OCI-LY1 (cell line): ENCODE results near the gene MTMR2.

Source experiments
- H2AFZ ChIP-seq: fragments of 200-600 bp; sonication (generic), shearing (Covaris generic); 2 replicates; pipeline ENCODE4 v1.6.0; 2014; ENCODE audit warnings: antibody characterized with exemption, mild to moderate bottlenecking, low read length
- H3F3A ChIP-seq: fragments of 200-600 bp; sonication (generic), shearing (Covaris generic); 2 replicates; pipeline ENCODE4 v1.6.0; 2014; ENCODE audit warnings: mild to moderate bottlenecking, antibody characterized with exemption, low read length, moderate library complexity; ENCODE audit not compliant: insufficient read depth
- H3K27ac ChIP-seq: fragments of 200-600 bp; sonication (generic); 2 replicates; pipeline ENCODE4 v1.5.1; 2014; ENCODE audit warnings: low read length, mixed run types, mild to moderate bottlenecking, low read depth; ENCODE audit not compliant: poor library complexity, severe bottlenecking
- H3K27me3 ChIP-seq: fragments of 200-600 bp; sonication (generic); 2 replicates; pipeline ENCODE4 v1.6.0; 2014; ENCODE audit warnings: antibody characterized with exemption, mild to moderate bottlenecking, low read length, moderate library complexity; ENCODE audit not compliant: insufficient read depth
- H3K36me3 ChIP-seq: fragments of 200-600 bp; sonication (generic); 2 replicates; pipeline ENCODE4 v1.6.1; 2014; ENCODE audit warnings: mild to moderate bottlenecking, antibody characterized with exemption, low read length, moderate library complexity, mixed read lengths; ENCODE audit not compliant: insufficient read depth
- H3K4me1 ChIP-seq: fragments of 200-600 bp; sonication (generic); 2 replicates; pipeline ENCODE4 v1.5.1; 2014; ENCODE audit warnings: mild to moderate bottlenecking, low read length, moderate library complexity; ENCODE audit not compliant: insufficient read depth, severe bottlenecking
- H3K4me2 ChIP-seq: fragments of 200-600 bp; sonication (generic), shearing (Covaris generic); 2 replicates; pipeline ENCODE4 v1.6.1; 2014; ENCODE audit warnings: low read length
- H3K4me3 ChIP-seq: fragments of 200-600 bp; sonication (generic); 2 replicates; pipeline ENCODE4 v1.5.1; 2014; ENCODE audit warnings: low read length, low read depth, mild to moderate bottlenecking, mixed read lengths; ENCODE audit not compliant: poor library complexity, severe bottlenecking
- H3K79me2 ChIP-seq: fragments of 200-600 bp; shearing (Covaris generic); 2 replicates; pipeline ENCODE4 v1.6.1; 2016; ENCODE audit warnings: mixed run types, low read length, mixed read lengths; ENCODE audit not compliant: insufficient read depth
- H3K9ac ChIP-seq: fragments of 200-600 bp; sonication (generic), shearing (Covaris generic); 2 replicates; pipeline ENCODE4 v1.6.1; 2014; ENCODE audit warnings: mild to moderate bottlenecking, low read length, mixed read lengths
- H3K9me2 ChIP-seq: fragments of 200-600 bp; sonication (generic), shearing (Covaris generic); 2 replicates; pipeline ENCODE4 v1.6.1; 2014; ENCODE audit warnings: low read depth, mild to moderate bottlenecking, low read length, mixed read lengths
- H3K9me3 ChIP-seq: fragments of 200-600 bp; shearing (Covaris generic); 2 replicates; pipeline ENCODE4 v1.6.1; 2014; ENCODE audit warnings: low read length, mixed read lengths
- H4K20me1 ChIP-seq: fragments of 200-600 bp; sonication (generic), shearing (Covaris generic); 2 replicates; pipeline ENCODE4 v1.6.0; 2016; ENCODE audit warnings: mild to moderate bottlenecking, low read length; ENCODE audit not compliant: insufficient read depth
- CTCF ChIP-seq: fragments of 200-600 bp; sonication (generic), shearing (Covaris generic); IDR thresholded peaks from 2 replicates; pipeline ENCODE4 v1.5.1; 2017; ENCODE audit warnings: mild to moderate bottlenecking, antibody characterized with exemption, low read length, moderate library complexity, mixed read lengths
- EZH2 ChIP-seq: fragments of 200-600 bp; sonication (generic), shearing (Covaris generic); IDR thresholded peaks from 2 replicates; pipeline ENCODE4 v1.8.0; 2017; ENCODE audit warnings: borderline replicate concordance, mixed run types, mild to moderate bottlenecking, antibody characterized with exemption, low read length, moderate library complexity, mixed read lengths

The MTMR2 gene

DNA sequence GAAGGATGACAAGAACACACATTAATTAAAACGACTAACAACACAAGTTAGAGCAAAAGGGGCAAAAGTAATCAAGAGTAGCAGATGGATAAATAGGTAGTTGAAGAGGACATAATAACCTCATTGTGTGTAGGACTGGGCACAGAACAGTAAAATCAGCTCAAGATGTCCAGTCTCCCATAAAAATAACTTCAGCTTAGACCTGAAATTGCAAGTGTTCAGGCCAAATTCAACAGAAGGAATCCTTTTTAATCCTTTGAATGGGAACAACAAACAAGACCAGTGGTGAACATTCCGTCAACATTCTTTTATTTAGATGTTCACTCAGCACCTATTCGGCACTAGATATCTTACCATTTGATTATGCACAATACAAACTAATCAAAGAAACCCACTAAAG is 4.4 kb downstream of the MTMR2 start:
- Histone ChIP-seq H3K79me2 (peaks cover 5% of the 10 kb centered on the region; the same call in 1 of the 2 replicates), H3K27ac (no peak overlapping the region), H3K4me2 (no peak overlapping the region), H3K4me1 (peaks cover 17% of the 10 kb centered on the region), H3K27me3 (no peaks in the 10 kb centered on the region), H3K9ac (no peak overlapping the region), H3K36me3 (no peaks in the 10 kb centered on the region), H3K4me3 (no peak overlapping the region), H2AFZ (no peak overlapping the region), H3K9me3 (no peaks in the 10 kb centered on the region), H4K20me1 (no peaks in the 10 kb centered on the region), H3F3A (no peaks in the 10 kb centered on the region), H3K9me2 (no peaks in the 10 kb centered on the region)
- TF ChIP-seq EZH2, result no peak

DNA sequence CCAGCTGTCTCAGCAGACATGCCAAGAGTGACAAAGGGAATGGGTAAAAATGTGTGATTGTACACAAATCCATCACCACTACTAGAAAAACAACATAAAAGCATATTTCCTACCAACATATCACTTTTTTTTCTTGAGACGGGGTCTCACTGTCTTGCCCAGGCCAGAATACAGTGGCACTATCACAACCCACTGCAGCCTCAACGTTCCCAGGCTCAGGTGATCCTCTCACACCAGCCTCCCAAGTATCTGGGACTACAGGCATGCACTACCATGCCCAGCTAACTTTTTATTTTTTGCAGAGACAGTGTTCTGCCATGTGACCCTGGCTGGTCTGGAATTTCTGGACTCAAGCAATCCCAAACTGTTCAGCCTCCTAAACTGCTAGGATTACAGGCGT is 5.2 kb downstream of the MTMR2 start:
- H3K9me3 ChIP-seq, result no peaks in the 10 kb centered on the region
- no peak overlapping the region for H3K27ac ChIP-seq
- H3K9ac ChIP-seq, result no peak overlapping the region
- H3K36me3 ChIP-seq, result no peaks in the 10 kb centered on the region
- peaks cover 5% of the 10 kb centered on the region; the same call in 1 of the 2 replicates for H3K79me2 ChIP-seq
- TF ChIP-seq CTCF, result no peak
- H3F3A ChIP-seq, result no peaks in the 10 kb centered on the region
- no peak overlapping the region for H3K4me2 ChIP-seq
- no peaks in the 10 kb centered on the region for H3K9me2 ChIP-seq
- H3K27me3 ChIP-seq, result no peaks in the 10 kb centered on the region
- peaks cover 13% of the 10 kb centered on the region for H3K4me1 ChIP-seq
- no peaks in the 10 kb centered on the region for H4K20me1 ChIP-seq
- H3K4me3 ChIP-seq, result no peak overlapping the region
- no peak overlapping the region for H2AFZ ChIP-seq

GRCh38 chr11:95918056-95918455 is 5.9 kb downstream of the MTMR2 start:
- H3K27ac ChIP-seq, result no peak overlapping the region
- H3F3A ChIP-seq, result no peaks in the 10 kb centered on the region
- no peaks in the 10 kb centered on the region for H4K20me1 ChIP-seq
- no peak overlapping the region for H3K9ac ChIP-seq
- H3K4me1 ChIP-seq, result peaks cover 9% of the 10 kb centered on the region
- H3K9me2 ChIP-seq, result no peaks in the 10 kb centered on the region
- no peak overlapping the region for H3K4me3 ChIP-seq
- no peak overlapping the region for H2AFZ ChIP-seq
- H3K79me2 ChIP-seq, result peaks cover 5% of the 10 kb centered on the region; the same call in 1 of the 2 replicates
- no peaks in the 10 kb centered on the region for H3K9me3 ChIP-seq
- H3K36me3 ChIP-seq, result no peaks in the 10 kb centered on the region
- H3K27me3 ChIP-seq, result no peaks in the 10 kb centered on the region
- H3K4me2 ChIP-seq, result no peak overlapping the region
- TF ChIP-seq CTCF, result no peak
- TF ChIP-seq EZH2, result no peak
